PC-3 (cell line): Measurements from ENCODE around the gene GRIA1. TPM values are rescaled to one million over a fixed set of nuclear protein-coding genes. Genes with fewer than 3 reads are reported as not detected.

Source experiments
- ATAC-seq: fragments of 200-7000 bp; cut with Tn5 transposase; 2 replicates; pipeline ENCODE4 v1.9.1; 2020; ENCODE audit warnings: mild to moderate bottlenecking, moderate library complexity
- BruUV-seq: library from RNA; stranded (reverse); fragments of 400-500 nt; replicated peaks from 2 replicates; lab custom pipeline; 2021; lab: Mats Ljungman, UMichigan
- CTCF ChIA-PET: fragments of 300-600 bp; sonication (Branson Sonifier 250); formaldehyde crosslinking; loops from one replicate; lab custom pipeline; 2022; ENCODE audit warnings: antibody characterized with exemption; lab: Charles Lee
- POLR2A ChIA-PET: fragments of 300-600 bp; sonication (Branson Sonifier 250); formaldehyde crosslinking; loops from one replicate; lab custom pipeline; 2022; ENCODE audit warnings: antibody characterized with exemption; ENCODE audit not compliant: unreplicated experiment; lab: Charles Lee
- DNase-seq: peaks from one replicate; pipeline ENCODE4 v3.0.0-alpha.2; 2015
- H2AFZ ChIP-seq: fragments of 300-600 bp; sonication (generic); 2 replicates; pipeline ENCODE4 v1.6.0; 2016; ENCODE audit warnings: antibody characterized with exemption, low read length
- H3F3A ChIP-seq: fragments of 300-600 bp; sonication (generic); one replicate; pipeline ENCODE4 v1.6.0; 2017; ENCODE audit warnings: antibody characterized with exemption, low read length, control low read depth, mild to moderate bottlenecking; ENCODE audit not compliant: unreplicated experiment
- H3K27ac ChIP-seq: fragments of 300-600 bp; sonication (generic); 2 replicates; pipeline ENCODE4 v1.5.1; 2016; ENCODE audit warnings: mild to moderate bottlenecking, low read length
- H3K27me3 ChIP-seq: fragments of 300-600 bp; sonication (generic); 2 replicates; pipeline ENCODE4 v1.6.1; 2016; ENCODE audit warnings: low read length, mixed read lengths
- H3K36me3 ChIP-seq: fragments of 300-600 bp; sonication (generic); 2 replicates; pipeline ENCODE4 v1.6.1; 2016; ENCODE audit warnings: low read depth, mixed run types, low read length, mixed read lengths
- H3K4me1 ChIP-seq: fragments of 300-600 bp; sonication (generic); 2 replicates; pipeline ENCODE4 v1.5.1; 2016; ENCODE audit warnings: low read length; ENCODE audit not compliant: insufficient read depth
- H3K4me2 ChIP-seq: fragments of 300-600 bp; sonication (generic); 2 replicates; pipeline ENCODE4 v1.6.0; 2016; ENCODE audit warnings: low read length
- H3K4me3 ChIP-seq: fragments of 300-600 bp; sonication (generic); 2 replicates; pipeline ENCODE4 v1.5.1; 2016; ENCODE audit warnings: mild to moderate bottlenecking, low read length, mixed read lengths
- H3K79me2 ChIP-seq: fragments of 300-600 bp; sonication (generic); 2 replicates; pipeline ENCODE4 v1.6.1; 2017; ENCODE audit warnings: low read length, mixed read lengths
- H3K9ac ChIP-seq: fragments of 300-600 bp; sonication (generic); 2 replicates; pipeline ENCODE4 v1.6.0; 2016; ENCODE audit warnings: mild to moderate bottlenecking, low read length
- H3K9me2 ChIP-seq: fragments of 300-600 bp; sonication (generic); replicated peaks from 2 replicates; pipeline ENCODE4 v1.6.1; 2016; ENCODE audit warnings: mixed run types, low read length, mixed read lengths
- H3K9me3 ChIP-seq: fragments of 300-600 bp; sonication (generic); 2 replicates; pipeline ENCODE4 v1.6.1; 2016; ENCODE audit warnings: low read length, mixed read lengths
- H4K20me1 ChIP-seq: fragments of 300-600 bp; sonication (generic); 2 replicates; pipeline ENCODE4 v1.6.1; 2016; ENCODE audit warnings: low read length, mixed read lengths
- CTCF ChIP-seq: fragments of 300-600 bp; sonication (generic); conservative IDR thresholded peaks from 2 replicates; pipeline ENCODE4 v1.5.1; 2017; ENCODE audit warnings: antibody characterized with exemption, low read depth, mild to moderate bottlenecking, low read length
- EZH2 ChIP-seq: fragments of 300-600 bp; sonication (generic); IDR thresholded peaks from one replicate; pipeline ENCODE4 v1.6.1; 2017; ENCODE audit warnings: antibody characterized with exemption, mild to moderate bottlenecking, low read length; ENCODE audit not compliant: unreplicated experiment
- EZH2phosphoT487 ChIP-seq: fragments of 300-600 bp; sonication (generic); IDR thresholded peaks from 2 replicates; pipeline ENCODE4 v1.6.1; 2018; ENCODE audit warnings: mild to moderate bottlenecking, antibody characterized with exemption, low read length, borderline replicate concordance
- intact Hi-C: fragments of 100-400 bp; cut with micrococcal nuclease; formaldehyde crosslinking; loops from 2 replicates; pipeline ENCODE4 v1.9.0; 2023
- total RNA-seq: library from RNA; depleted of rRNA; stranded (reverse); fragments of >200 nt; gene quantifications from 2 replicates; pipeline ENCODE4 v1.2.3, GENCODE V29; 2014

The GRIA1 gene
- total RNA-seq, 1 experiment from 2014 or later: not detected

- intact Hi-C loops: no loop called here
- no peak for ATAC-seq
- POLR2A ChIA-PET: no interaction called here
Measured at GRCh38 chr5:153458268-153458667, 32.2 kb upstream of the GRIA1 start.

GRCh38 chr5:153459051-153459743 lies 31.3 kb upstream of the GRIA1 start:
- no TSS peak for BruUV-seq
- intact Hi-C loops: no loop called here
- no peak overlapping the region for H3K4me2 ChIP-seq
- H3K27me3 ChIP-seq: no peaks in the 10 kb centered on the region
- ATAC-seq (no peak), DNase-seq (no peak)
- POLR2A ChIA-PET: no interaction called here
- no peak for TF ChIP-seq EZH2phosphoT487
- TF ChIP-seq EZH2: no peak
- TF ChIP-seq CTCF: no peak
- no peaks in the 10 kb centered on the region for H3F3A ChIP-seq
- no peaks in the 10 kb centered on the region for H3K79me2 ChIP-seq
- no peaks in the 10 kb centered on the region for H4K20me1 ChIP-seq
- CTCF ChIA-PET: no interaction called here
- peaks cover 6% of the 10 kb centered on the region; the same call in 1 of the 2 replicates for H3K4me1 ChIP-seq
- H2AFZ ChIP-seq: no peak overlapping the region
- no peak overlapping the region for H3K9ac ChIP-seq
- no peaks in the 10 kb centered on the region for H3K9me2 ChIP-seq
- H3K9me3 ChIP-seq: no peaks in the 10 kb centered on the region
- H3K27ac ChIP-seq: no peak overlapping the region
- H3K4me3 ChIP-seq: no peak overlapping the region
- H3K36me3 ChIP-seq: no peaks in the 10 kb centered on the region

More at GRCh38 chr5:153458268-153458667, 32.2 kb upstream of the GRIA1 start:
- H3K9me2 ChIP-seq: no peaks in the 10 kb centered on the region
- H3F3A ChIP-seq: no peaks in the 10 kb centered on the region
- no peak for TF ChIP-seq CTCF
- no peak for TF ChIP-seq EZH2
- TF ChIP-seq EZH2phosphoT487: no peak
- no peak overlapping the region for H2AFZ ChIP-seq
- H3K9me3 ChIP-seq: no peaks in the 10 kb centered on the region
- no peak overlapping the region for H3K9ac ChIP-seq
- H3K79me2 ChIP-seq: no peaks in the 10 kb centered on the region
- no peak overlapping the region for H3K4me2 ChIP-seq
- H3K27me3 ChIP-seq: no peaks in the 10 kb centered on the region
- DNase-seq: no peak
- CTCF ChIA-PET: no interaction called here
- H3K27ac ChIP-seq: no peak overlapping the region
- H4K20me1 ChIP-seq: no peaks in the 10 kb centered on the region
- no peak overlapping the region for H3K4me3 ChIP-seq
- no peaks in the 10 kb centered on the region for H3K36me3 ChIP-seq
- BruUV-seq: no TSS peak
- H3K4me1 ChIP-seq: no peaks in the 10 kb centered on the region

- Histone ChIP-seq H4K20me1 (no peaks in the 10 kb centered on the region), H3K9ac (no peak overlapping the region), H3K9me3 (no peaks in the 10 kb centered on the region), H3K36me3 (no peaks in the 10 kb centered on the region), H3K27ac (no peak overlapping the region), H3K9me2 (no peaks in the 10 kb centered on the region), H2AFZ (no peak overlapping the region), H3K4me2 (no peak overlapping the region), H3K27me3 (no peaks in the 10 kb centered on the region), H3K4me1 (peaks cover 8% of the 10 kb centered on the region; the same call in 1 of the 2 replicates), H3F3A (no peaks in the 10 kb centered on the region), H3K4me3 (no peak overlapping the region), H3K79me2 (no peaks in the 10 kb centered on the region)
- ATAC-seq (no peak), DNase-seq (no peak)
- intact Hi-C loops: no loop called here
- ChIA-PET POLR2A (no interaction called here), CTCF (no interaction called here)
- BruUV-seq: no TSS peak
- no peak for TF ChIP-seq EZH2phosphoT487
- TF ChIP-seq CTCF: no peak
- no peak for TF ChIP-seq EZH2
Measured at GRCh38 chr5:153460421-153460820, 30.0 kb upstream of the GRIA1 start.
